ENCODE data around the gene NDUFC2. TPM values are rescaled to one million over a fixed set of nuclear protein-coding genes. Genes with fewer than 3 reads are reported as not detected.
"Not testable (repeated sequence)": the region's sequence is repeated elsewhere in the genome, so short reads cannot be mapped to it uniquely, and the experiment has no call there.

Gene NDUFC2
- total RNA-seq, 2 experiments from 2014 or later, result 62.6 to 68.5 TPM

GRCh38 chr11:78078218-78079167 is 1.2 kb downstream of the NDUFC2 start:
- H3K4me3 Mint-ChIP-seq, result peak overlapping the region; percentile 96
- Histone ChIP-seq H3K27ac (ENCODE audit: low read depth in 1 of 2, low read length in 2 of 2) (no peak overlapping the region), H3K27me3 (ENCODE audit: control insufficient read depth in 1 of 2, insufficient read depth in 2 of 2, low read length in 2 of 2) (no peaks in the 10 kb centered on the region), H3K4me1 (ENCODE audit: insufficient read depth, low read length) (peaks cover 41% of the 10 kb centered on the region), H3K4me3 (ENCODE audit: low read length) (peak overlapping the region; percentile 88), H3K36me3 (ENCODE audit: insufficient read depth, low read length) (no peaks in the 10 kb centered on the region), H3K9me3 (ENCODE audit: control insufficient read depth in 1 of 2, insufficient read depth in 1 of 2, low read length in 2 of 2) (no peaks in the 10 kb centered on the region)
- intact Hi-C loops (cut with DNase I, micrococcal nuclease), result loop anchor here (1.0 to 5.0 kb wide), 2 partner anchors 81 to 125 kb away; no protein-coding TSS in a partner anchor
- peak overlapping the region; percentile 93 for H3K27ac Mint-ChIP-seq
- ATAC-seq (ENCODE audit: poor library complexity) (no peak), DNase-seq (no peak)
- ChIA-PET CTCF (interaction anchor here (0.6 to 1.5 kb wide), 3 partner anchors 32 to 486 kb away, joined by 3 to 4 read pairs (median 3); partner anchors contain the start of gene INTS4), POLR2A (interaction anchor here (1.0 to 2.6 kb wide), 8 partner anchors 9 to 258 kb away, joined by 3 to 27 read pairs (median 5); partner anchors contain the start of genes ALG8, INTS4, KCTD21 and RSF1)
- peaks cover 33% of the 10 kb centered on the region for H3K36me3 Mint-ChIP-seq (ENCODE audit: low read depth)
- no peaks in the 10 kb centered on the region for H3K9me3 Mint-ChIP-seq
- TF ChIP-seq, protein P1, sequence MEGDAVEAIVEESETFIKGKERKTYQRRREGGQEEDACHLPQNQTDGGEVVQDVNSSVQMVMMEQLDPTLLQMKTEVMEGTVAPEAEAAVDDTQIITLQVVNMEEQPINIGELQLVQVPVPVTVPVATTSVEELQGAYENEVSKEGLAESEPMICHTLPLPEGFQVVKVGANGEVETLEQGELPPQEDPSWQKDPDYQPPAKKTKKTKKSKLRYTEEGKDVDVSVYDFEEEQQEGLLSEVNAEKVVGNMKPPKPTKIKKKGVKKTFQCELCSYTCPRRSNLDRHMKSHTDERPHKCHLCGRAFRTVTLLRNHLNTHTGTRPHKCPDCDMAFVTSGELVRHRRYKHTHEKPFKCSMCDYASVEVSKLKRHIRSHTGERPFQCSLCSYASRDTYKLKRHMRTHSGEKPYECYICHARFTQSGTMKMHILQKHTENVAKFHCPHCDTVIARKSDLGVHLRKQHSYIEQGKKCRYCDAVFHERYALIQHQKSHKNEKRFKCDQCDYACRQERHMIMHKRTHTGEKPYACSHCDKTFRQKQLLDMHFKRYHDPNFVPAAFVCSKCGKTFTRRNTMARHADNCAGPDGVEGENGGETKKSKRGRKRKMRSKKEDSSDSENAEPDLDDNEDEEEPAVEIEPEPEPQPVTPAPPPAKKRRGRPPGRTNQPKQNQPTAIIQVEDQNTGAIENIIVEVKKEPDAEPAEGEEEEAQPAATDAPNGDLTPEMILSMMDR (IDR thresholded peaks at IDR 0.05), result no peak
- peaks cover 60% of the 10 kb centered on the region for H3K4me1 Mint-ChIP-seq (ENCODE audit: low read depth)
- no peaks in the 10 kb centered on the region for H3K27me3 Mint-ChIP-seq

DNA sequence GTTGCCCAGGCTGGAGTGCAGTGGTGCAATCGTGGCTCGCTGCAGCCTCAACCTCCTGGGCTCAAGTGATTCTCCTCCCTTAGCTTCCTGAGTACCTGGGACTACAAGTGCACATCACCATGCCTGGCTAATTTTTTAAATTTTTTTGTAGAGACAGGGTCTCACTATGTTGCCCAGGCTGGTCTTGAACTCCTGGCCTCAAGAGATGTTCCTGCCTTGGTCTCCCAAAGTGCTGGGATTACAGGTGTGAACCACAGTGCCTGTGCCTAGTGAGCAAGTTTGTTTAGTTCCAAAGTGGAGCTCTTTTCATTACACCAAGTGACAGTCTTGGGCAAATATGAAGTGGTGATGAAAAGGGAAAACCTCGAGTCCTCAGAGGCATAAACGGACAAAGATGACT is 2.1 kb downstream of the NDUFC2 start:
- ATAC-seq (ENCODE audit: poor library complexity); H3K36me3 ChIP-seq (ENCODE audit: insufficient read depth, low read length); H3K27me3 ChIP-seq (ENCODE audit: control insufficient read depth in 1 of 2, insufficient read depth in 2 of 2, low read length in 2 of 2); H3K4me3 ChIP-seq (ENCODE audit: low read length); H3K27me3 Mint-ChIP-seq; H3K27ac ChIP-seq (ENCODE audit: low read depth in 1 of 2, low read length in 2 of 2); H3K9me3 ChIP-seq (ENCODE audit: control insufficient read depth in 1 of 2, insufficient read depth in 1 of 2, low read length in 2 of 2); DNase-seq; H3K9me3 Mint-ChIP-seq: not testable (repeated sequence)
- Mint-ChIP-seq H3K4me3 (peak overlapping the region; percentile 96), H3K36me3 (ENCODE audit: low read depth) (peaks cover 39% of the 10 kb centered on the region), H3K27ac (peak overlapping the region; percentile 93), H3K4me1 (ENCODE audit: low read depth) (peaks cover 60% of the 10 kb centered on the region)
- ChIA-PET POLR2A (interaction anchor here (1.0 kb wide), 1 partner anchor 83 kb away, joined by 4 read pairs; the partner anchor contains the start of gene INTS4), CTCF (interaction anchor here (1.5 kb wide), 1 partner anchor 487 kb away, joined by 3 read pairs; no protein-coding TSS in a partner anchor)
- intact Hi-C loops (cut with DNase I, micrococcal nuclease), result loop anchor here in 1 of 2 experiments (5.0 kb wide), 1 partner anchor 80 kb away; no protein-coding TSS in a partner anchor
- peaks cover 41% of the 10 kb centered on the region for H3K4me1 ChIP-seq (ENCODE audit: insufficient read depth, low read length)

DNA sequence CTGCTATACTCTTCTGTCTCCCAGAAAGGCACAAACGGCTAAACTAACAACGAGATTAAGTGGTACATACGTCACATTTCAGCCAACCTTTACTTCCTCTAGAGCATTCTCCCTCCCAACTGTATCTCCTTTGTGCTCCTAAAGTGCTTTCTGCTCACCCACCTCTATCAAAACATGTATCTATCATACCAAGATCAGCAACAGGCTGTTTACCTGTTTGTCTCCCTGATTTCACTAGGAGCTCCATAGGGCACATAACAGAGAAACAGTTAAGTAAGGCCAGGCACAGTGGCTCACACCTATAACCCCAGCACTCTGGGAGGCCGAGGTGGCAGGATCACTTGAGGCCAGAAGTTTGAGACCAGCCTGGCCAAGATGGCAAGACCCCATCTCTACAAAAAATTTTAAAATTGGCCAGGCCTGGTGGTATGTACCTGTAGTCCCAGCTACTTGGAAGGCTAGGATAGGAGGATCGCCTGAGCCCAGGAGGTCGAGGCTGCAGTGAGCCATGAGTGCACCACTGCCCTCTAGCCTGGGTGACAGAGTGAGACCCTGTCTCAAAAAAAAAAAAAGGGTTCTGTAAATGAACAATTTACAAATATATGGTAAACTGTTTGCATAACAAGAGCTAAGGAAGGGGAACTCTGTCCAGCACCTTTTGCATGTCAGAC is 2.8 kb downstream of the NDUFC2 start:
- Mint-ChIP-seq H3K36me3 (ENCODE audit: low read depth) (peaks cover 44% of the 10 kb centered on the region), H3K9me3 (no peaks in the 10 kb centered on the region), H3K27ac (peak overlapping the region; percentile 32), H3K4me3 (peak overlapping the region; percentile 66), H3K27me3 (no peaks in the 10 kb centered on the region), H3K4me1 (ENCODE audit: low read depth) (peaks cover 59% of the 10 kb centered on the region)
- H3K9me3 ChIP-seq (ENCODE audit: control insufficient read depth in 1 of 2, insufficient read depth in 1 of 2, low read length in 2 of 2), result no peaks in the 10 kb centered on the region
- H3K4me1 ChIP-seq (ENCODE audit: insufficient read depth, low read length), result peaks cover 41% of the 10 kb centered on the region
- H3K4me3 ChIP-seq (ENCODE audit: low read length), result no peak overlapping the region
- POLR2A ChIA-PET, result interaction anchor here (1.0 kb wide), 1 partner anchor 82 kb away, joined by 4 read pairs; the partner anchor contains the start of gene INTS4
- TF ChIP-seq, protein P1 (IDR thresholded peaks at IDR 0.05), result no peak
- DNase-seq, result no peak
- CTCF ChIA-PET, result interaction anchor here (1.5 kb wide), 1 partner anchor 488 kb away, joined by 3 read pairs; no protein-coding TSS in a partner anchor
- intact Hi-C loops (cut with DNase I, micrococcal nuclease), result loop anchor here in 1 of 2 experiments (5.0 kb wide), 1 partner anchor 80 kb away; no protein-coding TSS in a partner anchor
- H3K27ac ChIP-seq (ENCODE audit: low read depth in 1 of 2, low read length in 2 of 2), result no peak overlapping the region
- H3K36me3 ChIP-seq (ENCODE audit: insufficient read depth, low read length), result peaks cover 9% of the 10 kb centered on the region
- no peaks in the 10 kb centered on the region for H3K27me3 ChIP-seq (ENCODE audit: control insufficient read depth in 1 of 2, insufficient read depth in 2 of 2, low read length in 2 of 2)
- no peak for ATAC-seq (ENCODE audit: poor library complexity)
